Medulla oblongata (tissue), 1 donor: ENCODE data around the gene SH3BP1.
"Not testable (repeated sequence)": the region's sequence is repeated elsewhere in the genome, so short reads cannot be mapped to it uniquely, and the experiment has no call there.

Experiments used
- DNase-seq: peaks from one replicate; pipeline ENCODE4 v3.0.0-alpha.2; 2015; ENCODE audit errors: extremely low spot score

Gene SH3BP1

GRCh38 chr22:37639070-37639760 lies at the start of gene SH3BP1:
Gene SH3BP1 (plus strand): TSS chr22:37639669. CDS start chr22:37639788, 119 bp downstream.
- DNase-seq: no peak

- DNase-seq: not testable (repeated sequence)
Observed at GRCh38 chr22:37591081-37591480, 48.4 kb upstream of the SH3BP1 start.

GRCh38 chr22:37591823-37592404 lies 47.6 kb upstream of the SH3BP1 start:
- no peak for DNase-seq

GRCh38 chr22:37594237-37594636 lies 45.2 kb upstream of the SH3BP1 start:
- DNase-seq: no peak

GRCh38 chr22:37599153-37599552 lies 40.3 kb upstream of the SH3BP1 start:
- peak; percentile 37 for DNase-seq

- no peak for DNase-seq
Observed at GRCh38 chr22:37601203-37601539, 38.3 kb upstream of the SH3BP1 start.

GRCh38 chr22:37601540-37602442 lies 37.7 kb upstream of the SH3BP1 start:
- no peak for DNase-seq

GRCh38 chr22:37602546-37603277 lies 36.8 kb upstream of the SH3BP1 start:
- not testable (repeated sequence) for DNase-seq

GRCh38 chr22:37604074-37604473 lies 35.4 kb upstream of the SH3BP1 start:
- no peak for DNase-seq

- no peak for DNase-seq
Observed at GRCh38 chr22:37604875-37605274, 34.6 kb upstream of the SH3BP1 start.

- DNase-seq: peak; percentile 87
Observed at GRCh38 chr22:37607010-37607934, 32.2 kb upstream of the SH3BP1 start.

GRCh38 chr22:37607935-37608476 lies 31.5 kb upstream of the SH3BP1 start:
- DNase-seq: peak; percentile 19

- DNase-seq: peak; percentile 98
Observed at GRCh38 chr22:37608477-37609239, 30.8 kb upstream of the SH3BP1 start, which contains the start of gene GGA1. Gene GGA1 (plus strand): TSS chr22:37608834. CDS start chr22:37608861, 27 bp downstream.

- peak; percentile 42 for DNase-seq
Observed at GRCh38 chr22:37609240-37610152, 30.0 kb upstream of the SH3BP1 start.

- DNase-seq: not testable (repeated sequence)
Observed at GRCh38 chr22:37610153-37610475, 29.4 kb upstream of the SH3BP1 start.

- peak; percentile 88 for DNase-seq
Observed at GRCh38 chr22:37610480-37611129, 28.9 kb upstream of the SH3BP1 start.

- DNase-seq: no peak
Observed at GRCh38 chr22:37611207-37611606, 28.3 kb upstream of the SH3BP1 start.
